Mucosa of rectum (tissue), 2 donors: ENCODE measurements around the gene PTAR1.
"Not testable (repeated sequence)": the region's sequence is repeated elsewhere in the genome, so short reads cannot be mapped to it uniquely, and the experiment has no call there.

Experiments
- H3K27ac ChIP-seq, 2 donors: one replicate each; pipeline ENCODE4 v1.7.0; 2013; ENCODE audit warnings: inconsistent platforms in 2 of 2, low read depth in 2 of 2, low read length in 2 of 2
- H3K27me3 ChIP-seq, 2 donors: one replicate each; pipeline ENCODE4 v1.7.0; 2013; ENCODE audit warnings: low read length in 2 of 2; ENCODE audit not compliant: control insufficient read depth in 2 of 2, insufficient read depth in 2 of 2
- H3K36me3 ChIP-seq, 2 donors: one replicate each; pipeline ENCODE4 v1.7.0; 2013; ENCODE audit warnings: low read length in 2 of 2; ENCODE audit not compliant: control insufficient read depth in 2 of 2, insufficient read depth in 2 of 2
- H3K4me1 ChIP-seq, 2 donors: one replicate each; pipeline ENCODE4 v1.7.0; 2013; ENCODE audit warnings: low read length in 2 of 2, mild to moderate bottlenecking in 1 of 2; ENCODE audit not compliant: control insufficient read depth in 2 of 2, insufficient read depth in 2 of 2
- H3K4me3 ChIP-seq, 2 donors: one replicate each; pipeline ENCODE4 v1.7.0; 2013; ENCODE audit warnings: low read length in 2 of 2
- H3K9ac ChIP-seq, 2 donors: one replicate each; pipeline ENCODE4 v1.7.0; 2013; ENCODE audit warnings: low read length in 2 of 2, low read depth in 1 of 2, mild to moderate bottlenecking in 1 of 2
- H3K9me3 ChIP-seq, 2 donors: one replicate each; pipeline ENCODE4 v1.7.0; 2013; ENCODE audit warnings: low read length in 2 of 2; ENCODE audit not compliant: control insufficient read depth in 2 of 2
- donor health status: healthy.
- donor health status: Normal muscosa, but diverticular disease.

The PTAR1 gene, protein sequence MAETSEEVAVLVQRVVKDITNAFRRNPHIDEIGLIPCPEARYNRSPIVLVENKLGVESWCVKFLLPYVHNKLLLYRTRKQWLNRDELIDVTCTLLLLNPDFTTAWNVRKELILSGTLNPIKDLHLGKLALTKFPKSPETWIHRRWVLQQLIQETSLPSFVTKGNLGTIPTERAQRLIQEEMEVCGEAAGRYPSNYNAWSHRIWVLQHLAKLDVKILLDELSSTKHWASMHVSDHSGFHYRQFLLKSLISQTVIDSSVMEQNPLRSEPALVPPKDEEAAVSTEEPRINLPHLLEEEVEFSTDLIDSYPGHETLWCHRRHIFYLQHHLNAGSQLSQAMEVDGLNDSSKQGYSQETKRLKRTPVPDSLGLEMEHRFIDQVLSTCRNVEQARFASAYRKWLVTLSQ

DNA sequence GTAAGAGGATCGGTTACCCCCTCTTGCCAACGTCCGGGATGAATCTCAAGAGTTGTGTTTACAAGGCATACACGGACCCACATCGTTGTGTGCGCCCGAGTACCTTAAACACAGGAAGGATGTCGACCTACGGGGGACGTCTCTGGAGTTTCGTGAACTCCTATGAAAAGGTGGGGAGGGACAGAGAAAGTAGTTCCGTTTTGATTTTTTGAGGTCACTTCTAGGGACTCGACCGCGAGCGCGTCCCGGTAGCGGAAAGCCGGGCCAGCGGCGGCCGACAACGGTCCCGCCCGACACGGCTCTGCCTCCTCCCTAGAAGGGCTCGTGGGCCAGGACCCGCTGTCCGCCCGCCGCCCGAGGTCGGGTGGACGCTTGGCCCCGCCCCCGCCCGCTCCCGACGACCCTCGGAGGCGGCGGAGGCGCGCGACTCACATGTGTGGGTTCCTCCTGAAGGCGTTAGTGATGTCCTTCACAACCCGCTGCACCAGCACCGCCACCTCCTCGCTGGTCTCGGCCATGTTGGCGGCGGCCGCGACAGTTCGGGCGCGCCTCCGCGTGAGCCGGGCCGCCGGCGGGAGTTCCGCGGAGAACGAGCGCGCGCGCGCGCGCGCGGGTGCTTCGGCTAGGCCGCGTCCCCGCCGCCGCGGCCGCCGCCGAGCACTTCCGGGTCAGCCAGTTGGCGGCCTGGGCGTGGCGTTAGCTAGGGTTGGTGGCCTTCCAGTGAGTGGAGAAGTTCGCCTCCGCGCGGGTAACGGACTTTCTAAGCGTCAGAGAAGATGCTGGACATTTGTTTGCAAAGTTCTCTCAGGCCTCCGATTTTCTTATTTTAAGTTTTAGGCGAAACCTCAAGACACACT lies at the start of gene PTAR1:
Gene PTAR1, minus strand, starts transcription at position 591 of the 857 bp plus-strand sequence. Its CDS starts 73 bp downstream, at position 518.
- no peaks in the 10 kb centered on the region for H3K9me3 ChIP-seq
- no peaks in the 10 kb centered on the region for H3K36me3 ChIP-seq
- H3K27ac ChIP-seq, result peak within 1 kb of the TSS; percentile 92 to 95
- H3K4me1 ChIP-seq, result peaks cover 6 to 16% of the 10 kb centered on the region in 2 donors
- H3K9ac ChIP-seq, result peak within 1 kb of the TSS; percentile 87
- peak within 1 kb of the TSS; percentile 68 to 90 for H3K4me3 ChIP-seq
- H3K27me3 ChIP-seq, result no peaks in the 10 kb centered on the region

DNA sequence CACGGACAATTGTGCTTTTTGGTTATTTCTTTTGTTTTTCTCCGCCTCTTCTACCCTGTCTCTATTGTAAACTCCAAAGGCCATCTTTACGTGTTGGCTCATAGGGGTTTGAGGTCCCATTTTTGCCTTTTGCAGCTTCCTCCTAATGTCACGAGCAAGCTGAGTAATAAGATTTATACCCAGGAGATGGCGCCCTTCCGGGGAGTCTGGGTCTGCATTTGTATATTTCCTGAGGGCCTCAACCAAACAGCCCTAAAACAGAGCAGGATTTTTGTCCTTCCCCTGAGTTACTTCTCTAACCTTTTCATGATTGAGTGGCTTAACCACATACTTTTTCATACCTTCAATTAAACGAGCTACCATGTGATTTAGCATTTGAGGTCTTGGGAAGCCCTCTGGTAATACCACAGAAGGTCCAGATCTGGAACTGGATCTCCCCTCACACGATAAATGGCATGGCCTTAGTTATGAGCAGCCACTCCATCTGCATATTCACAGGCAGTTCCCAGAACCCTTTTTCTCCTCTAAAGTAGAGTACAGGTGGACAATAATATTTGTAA lies 49.6 kb upstream of the PTAR1 start:
- Histone ChIP-seq H3K9ac (no peak overlapping the region), H3K9me3 (no peaks in the 10 kb centered on the region), H3K36me3 (no peaks in the 10 kb centered on the region), H3K27me3 (no peaks in the 10 kb centered on the region), H3K27ac (no peak overlapping the region), H3K4me1 (peaks cover 3 to 19% of the 10 kb centered on the region in 2 donors), H3K4me3 (no peak overlapping the region)

DNA sequence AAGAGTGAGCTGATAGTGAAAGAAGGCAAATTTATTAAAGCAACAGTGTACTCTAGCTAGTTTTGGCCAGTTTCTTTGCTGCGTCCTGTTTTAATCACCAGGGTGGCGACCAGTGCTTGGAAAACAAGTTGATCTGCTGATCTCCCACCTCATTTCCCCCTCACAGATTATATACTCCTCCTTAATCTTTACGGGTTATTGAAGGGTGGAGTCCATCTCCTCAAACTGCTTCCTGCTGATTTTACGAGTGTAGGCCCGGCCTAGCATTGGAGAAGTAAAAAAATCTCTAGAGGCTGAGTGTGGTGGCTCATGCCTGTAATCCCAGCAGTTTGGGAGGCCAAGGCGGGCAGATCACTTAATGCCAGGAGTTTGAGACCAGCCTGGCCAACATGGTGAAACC lies 46.8 kb upstream of the PTAR1 start:
- peak overlapping the region; percentile 16 to 17 for H3K4me3 ChIP-seq
- peak overlapping the region; percentile 78 to 90 for H3K27ac ChIP-seq
- no peaks in the 10 kb centered on the region for H3K27me3 ChIP-seq
- no peaks in the 10 kb centered on the region for H3K36me3 ChIP-seq
- no peaks in the 10 kb centered on the region for H3K9me3 ChIP-seq
- H3K4me1 ChIP-seq, result peaks cover 0 to 16% of the 10 kb centered on the region in 2 donors
- H3K9ac ChIP-seq, result peak overlapping the region in 1 of 2 donors; percentile 53

DNA sequence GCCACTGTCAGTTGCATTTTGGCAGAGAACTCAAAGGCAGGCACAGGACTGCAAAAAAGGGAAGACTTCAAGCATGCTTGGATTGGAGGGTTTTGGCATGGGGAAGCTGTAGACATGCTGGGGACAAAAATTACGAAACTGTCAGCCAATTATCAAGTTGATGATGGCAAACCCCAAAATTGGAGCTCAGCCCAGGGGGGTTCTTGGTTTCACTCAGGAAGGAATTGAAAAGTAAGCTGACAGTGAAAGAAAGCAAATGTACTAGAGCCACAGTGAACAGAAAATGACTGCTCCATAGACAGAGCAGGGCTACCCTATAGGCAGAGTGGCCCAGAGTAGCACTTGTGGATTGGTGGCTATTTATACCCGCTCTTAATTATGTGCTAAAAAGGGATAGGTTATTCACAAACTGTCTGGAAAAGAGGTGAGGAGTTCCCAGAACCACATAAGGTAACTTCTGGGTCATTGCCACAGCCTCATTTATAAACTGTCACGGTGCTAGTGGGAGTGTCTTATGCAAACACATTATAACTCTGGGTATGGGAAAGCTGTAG lies 46.2 kb upstream of the PTAR1 start:
- Histone ChIP-seq H3K36me3 (no peaks in the 10 kb centered on the region), H3K27me3 (no peaks in the 10 kb centered on the region), H3K4me1 (peaks cover 0 to 16% of the 10 kb centered on the region in 2 donors), H3K9me3 (no peaks in the 10 kb centered on the region), H3K4me3 (peak overlapping the region; percentile 16 to 17), H3K27ac (peak overlapping the region; percentile 78 to 90), H3K9ac (peak overlapping the region; percentile 1 to 53)

DNA sequence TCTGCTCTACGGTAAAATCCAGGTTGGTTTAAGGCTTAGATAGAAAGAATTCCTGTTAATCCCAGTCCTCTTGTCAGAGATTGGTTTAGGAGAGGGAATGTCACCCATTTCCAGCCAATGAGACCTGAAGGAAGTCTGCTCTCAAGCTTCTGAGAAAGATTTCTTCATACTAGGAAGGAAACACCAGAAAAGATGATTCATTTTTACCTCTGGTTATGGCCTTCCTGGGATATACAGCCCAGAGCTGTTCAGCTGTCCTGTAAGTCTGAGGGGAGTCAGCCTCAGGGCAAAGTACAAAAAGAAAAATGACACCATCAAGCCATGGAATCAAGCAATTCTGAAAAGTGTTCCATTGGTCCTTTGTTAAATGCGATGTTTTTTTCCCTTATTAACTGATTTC lies 42.2 kb upstream of the PTAR1 start:
- Histone ChIP-seq H3K36me3 (no peaks in the 10 kb centered on the region), H3K27ac (no peak overlapping the region), H3K4me3 (no peak overlapping the region), H3K9me3 (no peaks in the 10 kb centered on the region), H3K27me3 (no peaks in the 10 kb centered on the region), H3K9ac (no peak overlapping the region), H3K4me1 (peaks cover 0 to 13% of the 10 kb centered on the region in 2 donors)

DNA sequence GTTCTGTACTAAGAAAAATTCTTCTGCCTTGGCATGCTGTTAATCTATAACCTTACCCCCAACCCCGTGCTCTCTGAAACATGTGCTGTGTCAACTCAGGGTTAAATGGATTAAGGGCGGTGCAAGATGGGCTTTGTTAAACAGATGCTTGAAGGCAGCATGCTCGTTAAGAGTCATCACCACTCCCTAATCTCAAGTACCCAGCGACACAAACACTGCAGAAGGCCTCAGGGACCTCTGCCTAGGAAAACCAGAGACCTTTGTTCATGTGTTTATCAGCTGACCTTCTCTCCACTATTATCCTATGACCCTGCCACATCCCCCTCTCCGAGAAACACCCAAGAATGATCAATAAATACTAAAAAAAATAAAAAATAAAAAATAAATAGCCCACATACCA lies 40.2 kb upstream of the PTAR1 start:
- not testable (repeated sequence) for H3K27ac ChIP-seq, H3K27me3 ChIP-seq, H3K36me3 ChIP-seq, H3K4me3 ChIP-seq, H3K9ac ChIP-seq, H3K9me3 ChIP-seq, H3K4me1 ChIP-seq

DNA sequence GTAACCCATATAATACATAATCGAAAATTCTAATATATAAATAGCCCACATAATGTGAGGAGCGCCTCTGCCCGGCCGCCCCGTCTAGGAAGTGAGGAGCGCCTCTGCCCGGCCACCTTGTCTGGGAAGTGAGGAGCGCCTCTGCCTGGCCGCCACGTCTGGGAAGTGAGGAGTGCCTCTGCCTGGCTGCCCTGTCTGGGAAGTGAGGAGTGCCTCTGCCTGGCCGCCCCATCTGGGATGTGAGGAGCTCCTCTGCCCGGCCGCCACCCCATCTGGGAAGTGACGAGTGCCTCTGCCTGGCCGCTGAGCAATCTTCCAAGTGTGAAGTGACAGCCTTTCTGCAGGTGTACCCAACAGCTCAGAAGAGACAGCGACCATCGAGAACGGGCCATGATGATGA lies 39.7 kb upstream of the PTAR1 start:
- H3K4me3 ChIP-seq, H3K9me3 ChIP-seq, H3K36me3 ChIP-seq, H3K27me3 ChIP-seq, H3K9ac ChIP-seq, H3K27ac ChIP-seq, H3K4me1 ChIP-seq: not testable (repeated sequence)

DNA sequence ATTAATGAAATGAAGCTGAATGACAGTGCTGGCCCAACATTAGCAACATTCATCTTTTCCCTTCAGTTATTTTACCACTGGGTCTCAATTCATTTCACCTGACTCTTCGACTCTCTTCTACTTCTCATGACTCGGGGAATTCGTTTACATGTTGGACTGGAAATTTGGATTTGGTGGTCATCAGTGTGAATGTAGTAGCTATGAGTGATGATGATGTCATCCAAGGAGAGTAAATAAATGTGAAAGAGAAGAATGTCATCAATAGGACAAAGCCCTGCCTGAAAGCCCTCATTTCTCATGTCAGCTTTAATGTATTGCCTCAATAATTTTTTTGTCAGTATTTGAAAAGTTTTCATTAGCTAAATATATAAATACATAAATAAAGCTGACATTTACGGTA lies 38.9 kb upstream of the PTAR1 start:
- no peaks in the 10 kb centered on the region for H3K27me3 ChIP-seq
- H3K27ac ChIP-seq, result no peak overlapping the region
- H3K9me3 ChIP-seq, result no peaks in the 10 kb centered on the region
- no peak overlapping the region for H3K9ac ChIP-seq
- no peaks in the 10 kb centered on the region for H3K36me3 ChIP-seq
- no peaks in the 10 kb centered on the region for H3K4me1 ChIP-seq
- no peak overlapping the region for H3K4me3 ChIP-seq

DNA sequence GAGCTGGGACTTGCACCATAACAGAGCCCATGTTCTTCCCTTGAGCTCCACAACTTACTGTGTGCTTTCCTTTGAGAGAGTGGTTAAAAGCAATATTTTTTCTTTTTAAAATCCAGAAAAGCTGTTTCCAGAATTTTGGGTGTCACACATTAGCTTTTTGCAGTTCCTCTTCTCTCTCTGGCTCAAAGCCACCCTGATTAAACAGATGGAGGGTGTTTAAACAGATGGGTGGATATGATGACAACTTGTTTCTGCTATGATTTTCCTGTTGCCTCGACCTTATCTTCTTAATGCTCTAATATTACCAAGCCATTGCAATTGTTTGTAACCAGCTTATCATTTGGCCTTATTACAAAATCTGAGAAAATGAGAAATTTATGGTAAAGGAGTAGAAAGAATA lies 37.9 kb upstream of the PTAR1 start:
- Histone ChIP-seq H3K36me3 (no peaks in the 10 kb centered on the region), H3K9me3 (no peaks in the 10 kb centered on the region), H3K4me3 (no peak overlapping the region), H3K27ac (no peak overlapping the region), H3K9ac (no peak overlapping the region), H3K4me1 (no peaks in the 10 kb centered on the region), H3K27me3 (no peaks in the 10 kb centered on the region)

DNA sequence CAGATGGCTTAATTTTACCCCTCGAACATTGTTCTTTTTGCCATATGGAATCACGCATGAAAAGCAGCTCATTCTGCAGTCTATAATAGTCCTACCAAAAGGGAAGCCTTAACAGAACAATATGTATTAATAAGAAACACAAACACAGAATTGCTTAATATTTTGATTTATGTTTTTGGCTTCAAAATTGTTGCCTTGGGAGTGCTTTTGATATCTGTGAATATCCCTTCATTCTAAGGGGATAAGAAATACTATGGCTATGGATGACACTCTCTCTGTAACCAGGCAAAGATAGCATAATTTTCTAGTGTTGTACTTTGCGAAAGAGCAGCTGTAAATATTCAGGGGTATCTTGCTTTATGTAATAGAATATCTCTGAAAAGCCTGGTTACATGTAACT lies 34.5 kb upstream of the PTAR1 start:
- Histone ChIP-seq H3K27me3 (no peaks in the 10 kb centered on the region), H3K4me3 (no peak overlapping the region), H3K9ac (no peak overlapping the region), H3K9me3 (no peaks in the 10 kb centered on the region), H3K27ac (no peak overlapping the region), H3K4me1 (no peaks in the 10 kb centered on the region), H3K36me3 (no peaks in the 10 kb centered on the region)
